DND-41 (cell line): ENCODE measurements around the gene IFT122.
"Not testable (repeated sequence)": the region's sequence is repeated elsewhere in the genome, so short reads cannot be mapped to it uniquely, and the experiment has no call there.

Experiments
- ATAC-seq: fragments of 200-7000 bp; cut with Tn5 transposase; 3 replicates; pipeline ENCODE4 v1.9.1; 2021; ENCODE audit warnings: low read depth; ENCODE audit not compliant: insufficient read depth
- DNase-seq: peaks from one replicate; pipeline ENCODE4 v3.0.0-alpha.2; 2020
- H2AFZ ChIP-seq: 2 replicates; pipeline ENCODE4 v1.6.0; 2012; ENCODE audit warnings: low read depth, low read length
- H3K27ac ChIP-seq: 2 replicates; pipeline ENCODE4 v1.5.1; 2012; ENCODE audit warnings: low read length, inconsistent platforms
- H3K27me3 ChIP-seq: fragments of 200-600 bp; sonication (generic); 2 replicates; pipeline ENCODE4 v1.6.0; 2012; ENCODE audit warnings: low read length, mild to moderate bottlenecking, inconsistent platforms; ENCODE audit not compliant: insufficient read depth, poor library complexity
- H3K36me3 ChIP-seq: 2 replicates; pipeline ENCODE4 v1.5.1; 2012; ENCODE audit warnings: low read length, inconsistent platforms; ENCODE audit not compliant: insufficient read depth
- H3K4me1 ChIP-seq: 2 replicates; pipeline ENCODE4 v1.5.1; 2012; ENCODE audit warnings: mild to moderate bottlenecking, low read length; ENCODE audit not compliant: insufficient read depth
- H3K4me2 ChIP-seq: 2 replicates; pipeline ENCODE4 v1.6.0; 2012; ENCODE audit warnings: mild to moderate bottlenecking, moderate library complexity, low read length, inconsistent platforms; ENCODE audit not compliant: insufficient read depth
- H3K4me3 ChIP-seq, 2 experiments: fragments of 200-600 bp in 1 of 2; shearing (Covaris generic) in 1 of 2; 2 replicates each; pipeline ENCODE4 v1.5.1; 2012 to 2016; ENCODE audit warnings: inconsistent platforms in 2 of 2, low read length in 2 of 2, mild to moderate bottlenecking in 2 of 2, low read depth in 1 of 2, moderate library complexity in 1 of 2
- H3K79me2 ChIP-seq: 2 replicates; pipeline ENCODE4 v1.6.0; 2012; ENCODE audit warnings: low read length, inconsistent platforms; ENCODE audit not compliant: insufficient read depth
- H3K9ac ChIP-seq: 2 replicates; pipeline ENCODE4 v1.6.0; 2012; ENCODE audit warnings: low read depth, mild to moderate bottlenecking, inconsistent platforms, low read length, moderate library complexity
- H3K9me3 ChIP-seq: 2 replicates; pipeline ENCODE4 v1.5.1; 2012; ENCODE audit warnings: low read length, moderate library complexity, mild to moderate bottlenecking, inconsistent platforms; ENCODE audit not compliant: insufficient read depth, severe bottlenecking
- H4K20me1 ChIP-seq: 2 replicates; pipeline ENCODE4 v1.6.0; 2012; ENCODE audit warnings: low read length; ENCODE audit not compliant: insufficient read depth
- EZH2 ChIP-seq: IDR thresholded peaks from 3 replicates; pipeline ENCODE4 v1.6.1; 2012; ENCODE audit warnings: borderline replicate concordance, low read depth, mild to moderate bottlenecking, moderate library complexity, low read length, inconsistent platforms; ENCODE audit not compliant: severe bottlenecking
- TF ChIP-seq, protein P1 (sequence below): IDR thresholded peaks from 2 replicates; pipeline ENCODE4 v1.5.1; 2012; ENCODE audit warnings: borderline replicate concordance, low read length, moderate library complexity, mild to moderate bottlenecking; ENCODE audit not compliant: poor library complexity, severe bottlenecking; ENCODE audit errors: extremely low read depth

IFT122 gene

DNA sequence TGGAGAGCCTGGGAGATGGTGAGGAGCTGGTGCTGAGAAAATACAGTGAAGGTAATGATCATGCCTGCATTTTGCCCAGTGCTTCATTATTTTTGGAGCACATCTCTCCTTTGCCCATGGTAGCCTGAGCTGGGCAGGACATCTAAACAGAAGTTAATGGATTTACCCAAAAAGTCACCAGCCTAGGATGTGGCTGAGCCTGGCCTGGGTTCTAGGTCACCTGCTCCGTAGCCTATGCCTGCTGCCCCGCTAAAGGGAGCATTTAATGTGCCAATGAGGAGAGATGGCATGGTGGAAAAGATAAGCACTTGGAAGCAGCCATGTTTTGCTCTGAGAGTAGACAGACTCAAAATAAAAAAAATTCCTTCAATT, 46.6 kb downstream of the IFT122 start:
- Histone ChIP-seq H3K79me2 (no peaks in the 10 kb centered on the region), H3K4me3 (no peak overlapping the region), H3K27me3 (no peaks in the 10 kb centered on the region), H3K4me2 (no peak overlapping the region), H3K36me3 (peaks cover 42% of the 10 kb centered on the region), H3K9ac (no peak overlapping the region), H4K20me1 (no peaks in the 10 kb centered on the region), H2AFZ (no peak overlapping the region), H3K9me3 (no peaks in the 10 kb centered on the region), H3K4me1 (no peaks in the 10 kb centered on the region), H3K27ac (no peak overlapping the region)
- no peak for TF ChIP-seq EZH2
- TF ChIP-seq, protein P1, sequence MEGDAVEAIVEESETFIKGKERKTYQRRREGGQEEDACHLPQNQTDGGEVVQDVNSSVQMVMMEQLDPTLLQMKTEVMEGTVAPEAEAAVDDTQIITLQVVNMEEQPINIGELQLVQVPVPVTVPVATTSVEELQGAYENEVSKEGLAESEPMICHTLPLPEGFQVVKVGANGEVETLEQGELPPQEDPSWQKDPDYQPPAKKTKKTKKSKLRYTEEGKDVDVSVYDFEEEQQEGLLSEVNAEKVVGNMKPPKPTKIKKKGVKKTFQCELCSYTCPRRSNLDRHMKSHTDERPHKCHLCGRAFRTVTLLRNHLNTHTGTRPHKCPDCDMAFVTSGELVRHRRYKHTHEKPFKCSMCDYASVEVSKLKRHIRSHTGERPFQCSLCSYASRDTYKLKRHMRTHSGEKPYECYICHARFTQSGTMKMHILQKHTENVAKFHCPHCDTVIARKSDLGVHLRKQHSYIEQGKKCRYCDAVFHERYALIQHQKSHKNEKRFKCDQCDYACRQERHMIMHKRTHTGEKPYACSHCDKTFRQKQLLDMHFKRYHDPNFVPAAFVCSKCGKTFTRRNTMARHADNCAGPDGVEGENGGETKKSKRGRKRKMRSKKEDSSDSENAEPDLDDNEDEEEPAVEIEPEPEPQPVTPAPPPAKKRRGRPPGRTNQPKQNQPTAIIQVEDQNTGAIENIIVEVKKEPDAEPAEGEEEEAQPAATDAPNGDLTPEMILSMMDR: no peak
- DNase-seq: no peak
- ATAC-seq: no peak

DNA sequence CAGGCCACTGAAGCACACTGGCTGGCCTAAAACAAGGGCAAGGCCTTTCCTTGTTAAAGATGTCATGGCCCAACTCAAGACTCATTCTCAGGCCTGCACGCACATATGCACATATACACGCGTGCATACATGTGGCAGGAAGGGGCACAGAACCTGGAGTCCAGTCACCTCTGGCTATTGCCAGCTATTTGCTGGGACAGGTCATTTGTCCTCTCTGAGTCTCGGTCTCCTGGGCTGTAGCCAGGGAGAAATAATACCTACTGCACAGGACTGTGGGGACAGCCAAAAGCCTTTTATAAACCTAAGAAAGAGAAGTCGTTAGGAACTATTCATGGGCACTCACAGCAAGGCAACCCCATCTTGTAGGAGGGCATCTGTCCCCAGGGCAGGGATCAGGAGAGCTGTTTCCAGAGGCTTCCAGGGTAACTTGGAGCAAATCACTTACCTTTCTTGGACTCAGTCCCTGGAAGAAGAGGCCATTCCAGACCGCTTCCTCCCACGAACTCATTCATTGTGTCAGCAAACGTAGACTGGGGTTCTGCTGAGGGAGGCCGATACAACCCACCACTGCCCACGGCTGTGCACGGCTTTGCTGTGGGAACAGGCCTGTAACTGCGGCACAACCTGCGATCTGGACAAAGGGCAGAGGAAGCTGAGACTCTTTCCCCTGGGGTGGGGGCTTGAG, 47.3 kb downstream of the IFT122 start:
- no peaks in the 10 kb centered on the region for H3K79me2 ChIP-seq
- no peak overlapping the region for H3K4me2 ChIP-seq
- no peak overlapping the region for H3K27ac ChIP-seq
- peaks cover 43% of the 10 kb centered on the region for H3K36me3 ChIP-seq
- H3K4me1 ChIP-seq: no peaks in the 10 kb centered on the region
- H2AFZ ChIP-seq: no peak overlapping the region
- H4K20me1 ChIP-seq: no peaks in the 10 kb centered on the region
- H3K4me3 ChIP-seq: no peak overlapping the region
- H3K27me3 ChIP-seq: no peaks in the 10 kb centered on the region
- no peak for ATAC-seq
- H3K9ac ChIP-seq: no peak overlapping the region
- TF ChIP-seq, protein P1: no peak
- TF ChIP-seq EZH2: no peak
- no peaks in the 10 kb centered on the region for H3K9me3 ChIP-seq
- DNase-seq: no peak

GRCh38 chr3:129487868-129488335, 47.9 kb downstream of the IFT122 start:
- not testable (repeated sequence) for H3K4me3 ChIP-seq, H3K27me3 ChIP-seq, H3K4me2 ChIP-seq, H3K27ac ChIP-seq, ATAC-seq, H3K9me3 ChIP-seq, H3K9ac ChIP-seq, H3K4me1 ChIP-seq, H2AFZ ChIP-seq, DNase-seq, H4K20me1 ChIP-seq, H3K79me2 ChIP-seq
- peaks cover 42% of the 10 kb centered on the region for H3K36me3 ChIP-seq

DNA sequence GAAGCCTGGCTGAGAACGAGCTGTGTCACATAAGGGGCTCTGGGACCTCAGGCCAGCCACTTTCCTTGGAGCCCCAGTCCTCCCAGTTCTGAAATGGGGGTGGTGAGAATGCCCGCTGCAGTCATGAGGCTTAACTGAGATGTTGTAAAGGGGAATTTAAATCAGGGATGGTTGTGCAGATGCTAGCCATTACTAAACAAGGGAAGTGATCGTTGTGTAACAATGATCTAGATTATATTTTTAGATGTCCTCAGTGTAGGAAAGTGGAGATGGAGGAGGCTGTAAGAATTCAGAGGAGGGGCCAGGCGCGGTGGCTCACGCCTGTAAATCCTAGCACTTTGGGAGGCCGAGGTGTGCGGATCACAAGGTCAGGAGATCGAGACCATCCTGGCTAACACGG, 49.2 kb downstream of the IFT122 start:
- not testable (repeated sequence) for H3K27me3 ChIP-seq, DNase-seq, H3K9ac ChIP-seq, H4K20me1 ChIP-seq, H3K4me1 ChIP-seq, H3K27ac ChIP-seq, H3K4me2 ChIP-seq, ATAC-seq, H3K79me2 ChIP-seq, H3K9me3 ChIP-seq, H3K4me3 ChIP-seq, H2AFZ ChIP-seq
- peaks cover 36% of the 10 kb centered on the region for H3K36me3 ChIP-seq
